T-helper 1 cell (primary cell): ENCODE measurements around the gene SMIM35.

Source experiments
- DNase-seq, 5 donors: peaks; one replicate each; pipeline ENCODE4 v3.0.0-alpha.2; 2012 to 2020

Gene SMIM35

GRCh38 chr11:118055966-118056365, 30.8 kb downstream of the SMIM35 start:
- no peak for DNase-seq

- DNase-seq, result no peak
Measured at GRCh38 chr11:118054712-118055640, 31.8 kb downstream of the SMIM35 start.

- no peak for DNase-seq
Measured at GRCh38 chr11:118052581-118053206, 34.1 kb downstream of the SMIM35 start.

GRCh38 chr11:118051611-118052461, 34.9 kb downstream of the SMIM35 start:
- DNase-seq, result peak; percentile 44 to 84 (median 62)

GRCh38 chr11:118051136-118051610, 35.6 kb downstream of the SMIM35 start:
- no peak for DNase-seq

- DNase-seq, result no peak
Measured at GRCh38 chr11:118050208-118050891, 36.4 kb downstream of the SMIM35 start.

GRCh38 chr11:118049771-118050170, 37.0 kb downstream of the SMIM35 start:
- DNase-seq, result no peak

GRCh38 chr11:118048472-118049370, 38.0 kb downstream of the SMIM35 start:
- DNase-seq, result peak in 1 of 5 donors; percentile 27

- DNase-seq, result no peak
Measured at GRCh38 chr11:118047749-118048148, 39.0 kb downstream of the SMIM35 start.

GRCh38 chr11:118046964-118047700, 39.6 kb downstream of the SMIM35 start:
- no peak for DNase-seq

- peak in 4 of 5 donors; percentile 21 to 52 (median 34) for DNase-seq
Measured at GRCh38 chr11:118046051-118046963, 40.5 kb downstream of the SMIM35 start.

GRCh38 chr11:118045191-118045590, 41.6 kb downstream of the SMIM35 start:
- DNase-seq, result no peak

GRCh38 chr11:118042796-118043195, 44.0 kb downstream of the SMIM35 start:
- no peak for DNase-seq

- peak in 1 of 5 donors; percentile 23 for DNase-seq
Measured at GRCh38 chr11:118042141-118042540, 44.6 kb downstream of the SMIM35 start.

GRCh38 chr11:118033443-118033842, 53.3 kb downstream of the SMIM35 start:
- peak in 1 of 5 donors; percentile 53 for DNase-seq

- DNase-seq, result no peak
Measured at GRCh38 chr11:118028626-118029025, 58.1 kb downstream of the SMIM35 start.

- DNase-seq, result no peak
Measured at GRCh38 chr11:118027694-118028093, 59.1 kb downstream of the SMIM35 start.

- DNase-seq, result no peak
Measured at GRCh38 chr11:118021146-118021545, 65.6 kb downstream of the SMIM35 start.

- DNase-seq, result no peak
Measured at GRCh38 chr11:118018401-118018800, 68.4 kb downstream of the SMIM35 start.
